Panc1 (cell line): ENCODE results near the gene GRIK3. TPM values are rescaled to one million over a fixed set of nuclear protein-coding genes. Genes with fewer than 3 reads are reported as not detected.

Experiments
- ATAC-seq: fragments of 200-7000 bp; cut with Tn5 transposase; 2 replicates; pipeline ENCODE4 v1.9.1; 2020; ENCODE audit warnings: mild to moderate bottlenecking, moderate library complexity
- BruUV-seq: library from RNA; stranded (reverse); fragments of 400-500 nt; replicated peaks from 2 replicates; lab custom pipeline; 2021; lab: Mats Ljungman, UMichigan
- CTCF ChIA-PET: fragments of 300-600 bp; sonication (Branson Sonifier 250); formaldehyde crosslinking; loops from one replicate; lab custom pipeline; 2022; ENCODE audit warnings: antibody characterized with exemption; lab: Charles Lee
- POLR2A ChIA-PET: fragments of 300-600 bp; sonication (Branson Sonifier 250); formaldehyde crosslinking; loops from one replicate; lab custom pipeline; 2022; ENCODE audit warnings: antibody characterized with exemption; lab: Charles Lee
- DNase-seq: peaks from one replicate; pipeline ENCODE4 v3.0.0-alpha.2; 2010; ENCODE audit warnings: low read depth, low spot score
- H3K27ac ChIP-seq: 2 replicates; pipeline ENCODE4 v1.5.1; 2011; ENCODE audit warnings: mild to moderate bottlenecking, low read length, inconsistent platforms
- H3K27me3 ChIP-seq: fragments of 200-500 bp; sonication (Bioruptor generic); 2 replicates; pipeline ENCODE4 v1.6.0; 2014; ENCODE audit warnings: low read length, inconsistent platforms; ENCODE audit not compliant: control insufficient read depth, insufficient read depth
- H3K36me3 ChIP-seq: fragments of 200-500 bp; sonication (Bioruptor generic); 2 replicates; pipeline ENCODE4 v1.5.1; 2014; ENCODE audit warnings: inconsistent platforms, mild to moderate bottlenecking, low read length, moderate library complexity; ENCODE audit not compliant: control insufficient read depth, insufficient read depth
- H3K4me1 ChIP-seq: 2 replicates; pipeline ENCODE4 v1.5.1; 2011; ENCODE audit warnings: inconsistent platforms, mild to moderate bottlenecking, low read length, moderate library complexity; ENCODE audit not compliant: control insufficient read depth, insufficient read depth
- H3K4me3 ChIP-seq, 2 experiments: 2 replicates each; pipeline ENCODE4 v1.5.1; 2011 to 2012; ENCODE audit warnings: low read depth in 2 of 2, low read length in 2 of 2, mild to moderate bottlenecking in 2 of 2, inconsistent platforms in 1 of 2, moderate library complexity in 1 of 2
- H3K9me3 ChIP-seq: fragments of 200-500 bp; sonication (Bioruptor generic); 2 replicates; pipeline ENCODE4 v1.5.1; 2014; ENCODE audit warnings: low read depth, mild to moderate bottlenecking, inconsistent platforms, low read length, moderate library complexity; ENCODE audit not compliant: control insufficient read depth, insufficient read depth
- POLR2AphosphoS5 ChIP-seq: IDR thresholded peaks from 2 replicates; pipeline ENCODE4 v1.6.1; 2012; ENCODE audit warnings: mild to moderate bottlenecking, low read depth, low read length, moderate library complexity
- SIN3A ChIP-seq: IDR thresholded peaks from 2 replicates; pipeline ENCODE4 v1.6.1; 2012; ENCODE audit warnings: low read depth, mild to moderate bottlenecking, low read length, moderate library complexity, borderline replicate concordance; ENCODE audit not compliant: insufficient read depth
- TCF7L2 ChIP-seq: IDR thresholded peaks from 2 replicates; pipeline ENCODE4 v1.6.1; 2011; ENCODE audit warnings: mild to moderate bottlenecking, low read depth, low read length, inconsistent platforms
- in situ Hi-C: cut with HindIII; loops from 2 replicates; pipeline ENCODE4 v1.10.0; 2016; ENCODE audit warnings: low sequenced_read_pairs, low pct_unique_long_range_greater_than_20kb
- intact Hi-C: fragments of 100-400 bp; cut with micrococcal nuclease; formaldehyde crosslinking; loops from one replicate; pipeline ENCODE4 v1.10.0; 2022; ENCODE audit not compliant: unreplicated experiment
- total RNA-seq: library from RNA; stranded (reverse); gene quantifications from one replicate; pipeline ENCODE4 v1.2.1, GENCODE V29; 2021; ENCODE audit not compliant: unreplicated experiment
- TF ChIP-seq, protein P1 (sequence below): fragments of 450-650 bp; IDR thresholded peaks from 2 replicates; pipeline ENCODE4 v1.5.1; 2017; ENCODE audit warnings: mild to moderate bottlenecking
- TF ChIP-seq, protein P2 (sequence below), 2 experiments: IDR thresholded peaks; 2 replicates each; pipeline ENCODE4 v1.6.1; 2011 to 2012; ENCODE audit warnings: low read depth in 2 of 2, control low read depth in 1 of 2, low read length in 1 of 2, mild to moderate bottlenecking in 1 of 2, moderate library complexity in 1 of 2; ENCODE audit not compliant: insufficient read depth in 1 of 2

The GRIK3 gene
- total RNA-seq, 1 experiment from 2014 or later: not detected

DNA sequence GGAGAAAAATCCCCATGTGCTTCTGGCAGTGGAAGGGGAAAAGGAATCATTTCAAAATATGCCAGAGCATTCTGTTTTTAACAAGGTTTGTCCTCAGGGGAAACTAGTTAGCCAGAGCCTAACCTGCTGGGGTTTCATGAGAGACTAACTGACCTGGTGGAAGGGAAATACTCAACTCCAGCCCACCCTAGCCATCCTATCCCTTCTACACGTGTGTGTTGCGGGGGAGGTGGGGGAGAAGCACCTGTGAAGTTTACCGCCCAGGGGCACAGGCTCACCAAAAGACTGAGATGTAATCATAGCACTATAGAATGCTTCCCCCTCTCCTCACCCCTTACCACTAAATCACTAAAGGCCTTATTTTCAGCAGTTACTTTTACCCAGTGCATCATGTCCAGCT lies 139.5 kb downstream of the GRIK3 start:
- ChIA-PET CTCF (no interaction called here), POLR2A (no interaction called here)
- H3K27me3 ChIP-seq: peaks cover 9% of the 10 kb centered on the region; the same call in 1 of the 2 replicates
- no peak overlapping the region for H3K27ac ChIP-seq
- no peaks in the 10 kb centered on the region for H3K9me3 ChIP-seq
- no peak overlapping the region for H3K4me3 ChIP-seq
- ATAC-seq (no peak), DNase-seq (no peak)
- TF ChIP-seq, protein P1, sequence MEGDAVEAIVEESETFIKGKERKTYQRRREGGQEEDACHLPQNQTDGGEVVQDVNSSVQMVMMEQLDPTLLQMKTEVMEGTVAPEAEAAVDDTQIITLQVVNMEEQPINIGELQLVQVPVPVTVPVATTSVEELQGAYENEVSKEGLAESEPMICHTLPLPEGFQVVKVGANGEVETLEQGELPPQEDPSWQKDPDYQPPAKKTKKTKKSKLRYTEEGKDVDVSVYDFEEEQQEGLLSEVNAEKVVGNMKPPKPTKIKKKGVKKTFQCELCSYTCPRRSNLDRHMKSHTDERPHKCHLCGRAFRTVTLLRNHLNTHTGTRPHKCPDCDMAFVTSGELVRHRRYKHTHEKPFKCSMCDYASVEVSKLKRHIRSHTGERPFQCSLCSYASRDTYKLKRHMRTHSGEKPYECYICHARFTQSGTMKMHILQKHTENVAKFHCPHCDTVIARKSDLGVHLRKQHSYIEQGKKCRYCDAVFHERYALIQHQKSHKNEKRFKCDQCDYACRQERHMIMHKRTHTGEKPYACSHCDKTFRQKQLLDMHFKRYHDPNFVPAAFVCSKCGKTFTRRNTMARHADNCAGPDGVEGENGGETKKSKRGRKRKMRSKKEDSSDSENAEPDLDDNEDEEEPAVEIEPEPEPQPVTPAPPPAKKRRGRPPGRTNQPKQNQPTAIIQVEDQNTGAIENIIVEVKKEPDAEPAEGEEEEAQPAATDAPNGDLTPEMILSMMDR: no peak
- TF ChIP-seq POLR2AphosphoS5 (no peak), SIN3A (no peak), TCF7L2 (no peak)
- TF ChIP-seq, protein P2, sequence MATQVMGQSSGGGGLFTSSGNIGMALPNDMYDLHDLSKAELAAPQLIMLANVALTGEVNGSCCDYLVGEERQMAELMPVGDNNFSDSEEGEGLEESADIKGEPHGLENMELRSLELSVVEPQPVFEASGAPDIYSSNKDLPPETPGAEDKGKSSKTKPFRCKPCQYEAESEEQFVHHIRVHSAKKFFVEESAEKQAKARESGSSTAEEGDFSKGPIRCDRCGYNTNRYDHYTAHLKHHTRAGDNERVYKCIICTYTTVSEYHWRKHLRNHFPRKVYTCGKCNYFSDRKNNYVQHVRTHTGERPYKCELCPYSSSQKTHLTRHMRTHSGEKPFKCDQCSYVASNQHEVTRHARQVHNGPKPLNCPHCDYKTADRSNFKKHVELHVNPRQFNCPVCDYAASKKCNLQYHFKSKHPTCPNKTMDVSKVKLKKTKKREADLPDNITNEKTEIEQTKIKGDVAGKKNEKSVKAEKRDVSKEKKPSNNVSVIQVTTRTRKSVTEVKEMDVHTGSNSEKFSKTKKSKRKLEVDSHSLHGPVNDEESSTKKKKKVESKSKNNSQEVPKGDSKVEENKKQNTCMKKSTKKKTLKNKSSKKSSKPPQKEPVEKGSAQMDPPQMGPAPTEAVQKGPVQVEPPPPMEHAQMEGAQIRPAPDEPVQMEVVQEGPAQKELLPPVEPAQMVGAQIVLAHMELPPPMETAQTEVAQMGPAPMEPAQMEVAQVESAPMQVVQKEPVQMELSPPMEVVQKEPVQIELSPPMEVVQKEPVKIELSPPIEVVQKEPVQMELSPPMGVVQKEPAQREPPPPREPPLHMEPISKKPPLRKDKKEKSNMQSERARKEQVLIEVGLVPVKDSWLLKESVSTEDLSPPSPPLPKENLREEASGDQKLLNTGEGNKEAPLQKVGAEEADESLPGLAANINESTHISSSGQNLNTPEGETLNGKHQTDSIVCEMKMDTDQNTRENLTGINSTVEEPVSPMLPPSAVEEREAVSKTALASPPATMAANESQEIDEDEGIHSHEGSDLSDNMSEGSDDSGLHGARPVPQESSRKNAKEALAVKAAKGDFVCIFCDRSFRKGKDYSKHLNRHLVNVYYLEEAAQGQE (IDR thresholded peaks at IDR 0.05; ENCODE audit: insufficient read depth in 1 of 2, low read depth in 2 of 2, low read length in 1 of 2): no peak
- no peaks in the 10 kb centered on the region for H3K4me1 ChIP-seq
- in situ Hi-C loops: no loop called here
- no peaks in the 10 kb centered on the region for H3K36me3 ChIP-seq
- BruUV-seq: no TSS peak
- intact Hi-C loops: no loop called here

- intact Hi-C loops: no loop called here
- BruUV-seq: no TSS peak
- no peak for TF ChIP-seq SIN3A
- TF ChIP-seq, protein P2 (IDR thresholded peaks at IDR 0.05; ENCODE audit: insufficient read depth in 1 of 2, low read depth in 2 of 2, low read length in 1 of 2): no peak
- TF ChIP-seq TCF7L2: no peak
- TF ChIP-seq POLR2AphosphoS5: no peak
- TF ChIP-seq, protein P1: no peak
Measured at GRCh38 chr1:36890776-36891175, 143.5 kb downstream of the GRIK3 start.

More at GRCh38 chr1:36890776-36891175, 143.5 kb downstream of the GRIK3 start:
- POLR2A ChIA-PET: no interaction called here
- in situ Hi-C loops: no loop called here
- Histone ChIP-seq H3K36me3 (no peaks in the 10 kb centered on the region), H3K9me3 (no peaks in the 10 kb centered on the region), H3K4me1 (no peaks in the 10 kb centered on the region), H3K27ac (no peak overlapping the region), H3K27me3 (peaks cover 14% of the 10 kb centered on the region), H3K4me3 (no peak overlapping the region)
- ATAC-seq: no peak
- CTCF ChIA-PET: no interaction called here
- no peak for DNase-seq
